Dedifferentiated amniotic fluid mesenchymal stem cell (primary cell): ENCODE results near the gene DEFB123.
A peak's percentile ranks its signal among the peaks of the same experiment; 100 is the strongest.

Source experiments
- DNase-seq: peaks from one replicate; pipeline ENCODE4 v3.0.0-alpha.2; 2016; ENCODE audit errors: extremely low spot score

DEFB123 gene

GRCh38 chr20:31473331-31474096 is 33.1 kb downstream of the DEFB123 start:
- no peak for DNase-seq

- DNase-seq = no peak
Measured at GRCh38 chr20:31474097-31474436, 33.6 kb downstream of the DEFB123 start.

- no peak for DNase-seq
Measured at GRCh38 chr20:31474758-31475427, 34.5 kb downstream of the DEFB123 start, which contains the start of the genes DEFB124 and REM1. TSS of gene DEFB124 (minus strand) at chr20:31475127. CDS start at chr20:31473013, 2,114 bp downstream. TSS of gene REM1 (plus strand) at chr20:31475288. CDS start at chr20:31476446, 1,158 bp downstream.

- no peak for DNase-seq
Measured at GRCh38 chr20:31475472-31476293, 35.3 kb downstream of the DEFB123 start.

- no peak for DNase-seq
Measured at GRCh38 chr20:31476294-31476585, 35.8 kb downstream of the DEFB123 start.

- no peak for DNase-seq
Measured at GRCh38 chr20:31476643-31477215, 36.3 kb downstream of the DEFB123 start.

GRCh38 chr20:31484001-31484400 is 43.6 kb downstream of the DEFB123 start:
- DNase-seq = no peak

GRCh38 chr20:31485450-31486339 is 45.3 kb downstream of the DEFB123 start:
- peak; percentile 31 for DNase-seq

GRCh38 chr20:31488115-31488514 is 47.7 kb downstream of the DEFB123 start:
- no peak for DNase-seq

GRCh38 chr20:31489152-31489551 is 48.7 kb downstream of the DEFB123 start:
- no peak for DNase-seq

GRCh38 chr20:31490752-31491151 is 50.3 kb downstream of the DEFB123 start:
- no peak for DNase-seq

- no peak for DNase-seq
Measured at GRCh38 chr20:31494131-31494530, 53.7 kb downstream of the DEFB123 start.

- no peak for DNase-seq
Measured at GRCh38 chr20:31496761-31497295, 56.4 kb downstream of the DEFB123 start.

GRCh38 chr20:31497838-31498540 is 57.6 kb downstream of the DEFB123 start:
- no peak for DNase-seq
